Esophagus mucosa (tissue), 1 donor: ENCODE measurements around the gene SPAG17. TPM values are rescaled to one million over a fixed set of nuclear protein-coding genes. Genes with fewer than 3 reads are reported as not detected.
A peak's percentile ranks its signal among the peaks of the same experiment; 100 is the strongest.

Source experiments
- ATAC-seq: fragments of 200-7000 bp; cut with Tn5 transposase; one replicate; pipeline ENCODE4 v1.9.1; 2020
- total RNA-seq: library from RNA; stranded (reverse); gene quantifications from one replicate; pipeline ENCODE4 v1.2.4, GENCODE V29; 2023
- donor health status: DM: yes; HTN: yes; CAD: no.

SPAG17 gene
- total RNA-seq, 1 donor from 2014 or later = 18.8 TPM

DNA sequence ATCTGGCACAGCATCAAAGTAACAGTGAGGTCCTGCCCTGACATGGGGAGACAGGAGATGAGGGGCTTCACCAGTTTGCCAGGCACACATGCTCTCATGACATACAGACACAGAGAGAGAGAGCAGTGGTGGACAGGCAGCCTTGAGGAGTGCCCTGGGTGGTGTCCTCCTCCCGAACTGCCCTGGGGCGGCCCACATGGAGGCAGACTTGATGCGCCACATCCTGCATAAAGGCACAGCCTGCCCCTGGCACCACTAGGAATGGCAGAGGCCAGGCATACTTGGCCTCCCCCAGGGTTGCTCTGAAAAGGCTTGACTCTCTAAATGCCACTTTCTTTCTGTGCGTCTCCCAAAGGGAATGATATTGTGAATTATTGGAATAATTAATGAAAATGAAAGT is 67.5 kb downstream of the SPAG17 start:
- no peak for ATAC-seq

- no peak for ATAC-seq
Measured at GRCh38 chr1:118116909-118117308, 68.1 kb downstream of the SPAG17 start.

DNA sequence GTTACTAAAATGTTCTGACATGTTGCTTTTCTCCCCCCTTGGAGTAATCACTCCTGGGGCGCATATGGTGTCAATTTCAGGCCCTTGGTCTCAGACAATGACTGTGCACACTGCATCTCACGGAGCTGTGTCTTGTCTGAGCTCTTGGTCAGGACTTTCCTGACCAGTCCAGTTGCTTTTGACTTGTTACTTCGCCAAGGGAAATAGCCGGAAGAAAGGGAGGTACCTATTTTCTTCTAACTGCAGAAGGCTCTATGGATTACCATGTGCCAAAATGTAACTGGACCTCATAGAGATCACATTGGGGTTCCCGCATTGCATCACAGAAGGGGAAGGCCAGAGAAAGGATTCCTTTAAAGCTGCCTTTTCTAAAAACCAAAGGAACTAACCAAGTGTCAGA is 68.6 kb downstream of the SPAG17 start:
- ATAC-seq = no peak

GRCh38 chr1:118115567-118116295 is 69.3 kb downstream of the SPAG17 start:
- peak; percentile 58 for ATAC-seq

- no peak for ATAC-seq
Measured at GRCh38 chr1:118113261-118113660, 71.8 kb downstream of the SPAG17 start.

DNA sequence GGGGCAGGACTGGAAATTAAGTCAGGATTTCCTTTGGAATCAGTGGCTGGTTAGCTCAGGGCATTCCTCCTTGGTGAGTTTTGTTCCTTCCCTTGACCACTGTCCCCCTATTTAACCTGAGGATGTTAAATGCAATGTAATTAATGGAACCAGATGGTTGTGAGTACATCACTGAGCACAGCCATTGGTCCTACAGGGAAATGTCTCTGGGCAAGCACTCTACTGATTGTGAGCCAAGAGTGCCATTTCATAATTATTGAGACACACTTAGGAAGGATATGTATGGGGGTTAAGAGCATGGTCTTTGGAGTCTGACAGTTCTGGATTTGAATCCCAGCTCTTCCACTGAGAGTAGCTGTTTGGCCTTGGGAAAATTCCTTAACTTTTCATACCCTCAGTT is 74.4 kb downstream of the SPAG17 start:
- ATAC-seq = no peak

- ATAC-seq = no peak
Measured at GRCh38 chr1:118104951-118105350, 80.1 kb downstream of the SPAG17 start.

GRCh38 chr1:118102445-118102844 is 82.6 kb downstream of the SPAG17 start:
- ATAC-seq = no peak

DNA sequence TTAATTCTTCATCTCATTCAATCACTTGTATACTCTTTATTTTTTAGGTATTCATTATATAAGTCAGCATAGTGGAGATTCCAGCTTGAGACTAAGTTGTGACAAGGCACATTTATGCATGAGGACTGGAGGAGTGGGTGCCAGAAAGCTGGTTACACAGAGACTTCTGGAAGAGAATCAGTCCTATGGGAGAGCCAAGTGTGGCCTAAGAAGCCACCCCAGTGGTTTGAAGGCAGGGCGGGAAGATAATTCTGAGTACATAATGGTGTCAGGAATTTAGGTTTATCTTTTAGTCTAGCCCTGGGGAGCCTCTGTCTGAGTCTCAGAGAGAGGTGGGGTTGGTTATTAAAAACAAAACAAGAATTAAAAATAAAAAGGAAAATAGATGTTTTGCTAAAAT is 83.0 kb downstream of the SPAG17 start:
- ATAC-seq = no peak

GRCh38 chr1:118101515-118101844 is 83.5 kb downstream of the SPAG17 start:
- ATAC-seq = no peak

DNA sequence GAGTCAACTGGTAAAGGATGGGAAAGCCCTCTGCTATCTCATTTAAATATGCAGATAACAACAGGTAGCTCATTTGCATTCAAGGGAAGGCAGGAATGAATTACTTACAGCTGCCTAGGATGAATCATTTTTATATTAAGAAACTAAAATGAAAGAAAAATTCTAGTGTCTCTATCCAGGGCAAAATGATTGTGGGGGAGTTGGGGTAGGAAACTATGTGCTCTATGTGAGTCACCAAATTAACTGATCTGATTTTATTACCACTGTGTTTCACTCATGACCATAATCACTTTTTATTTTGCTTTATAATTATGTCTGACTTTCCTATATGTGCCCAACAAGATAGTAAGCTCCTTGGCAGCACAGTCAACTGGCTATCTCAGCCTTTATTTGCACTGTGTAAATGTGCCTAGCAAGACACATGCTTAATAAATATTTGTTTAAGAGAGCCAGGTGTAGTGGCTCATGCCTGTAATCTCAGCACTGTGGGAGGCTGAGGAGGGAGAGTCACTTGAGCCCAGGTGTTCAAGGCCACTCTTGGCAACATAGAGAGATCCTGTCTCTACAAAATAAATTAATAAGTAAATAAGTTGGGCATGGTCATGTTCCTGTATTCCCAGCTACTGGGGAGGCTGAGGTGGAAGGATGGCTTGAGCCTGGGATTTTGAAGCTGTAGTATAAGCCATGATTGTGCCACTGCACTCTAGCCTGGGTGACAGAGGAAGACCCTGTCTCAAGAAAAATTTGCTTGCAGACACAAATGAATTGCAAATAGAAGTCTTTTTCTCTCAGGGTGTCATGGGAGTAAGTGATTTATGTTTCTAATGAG is 84.1 kb downstream of the SPAG17 start:
- ATAC-seq = no peak

GRCh38 chr1:118099686-118100085 is 85.3 kb downstream of the SPAG17 start:
- no peak for ATAC-seq

DNA sequence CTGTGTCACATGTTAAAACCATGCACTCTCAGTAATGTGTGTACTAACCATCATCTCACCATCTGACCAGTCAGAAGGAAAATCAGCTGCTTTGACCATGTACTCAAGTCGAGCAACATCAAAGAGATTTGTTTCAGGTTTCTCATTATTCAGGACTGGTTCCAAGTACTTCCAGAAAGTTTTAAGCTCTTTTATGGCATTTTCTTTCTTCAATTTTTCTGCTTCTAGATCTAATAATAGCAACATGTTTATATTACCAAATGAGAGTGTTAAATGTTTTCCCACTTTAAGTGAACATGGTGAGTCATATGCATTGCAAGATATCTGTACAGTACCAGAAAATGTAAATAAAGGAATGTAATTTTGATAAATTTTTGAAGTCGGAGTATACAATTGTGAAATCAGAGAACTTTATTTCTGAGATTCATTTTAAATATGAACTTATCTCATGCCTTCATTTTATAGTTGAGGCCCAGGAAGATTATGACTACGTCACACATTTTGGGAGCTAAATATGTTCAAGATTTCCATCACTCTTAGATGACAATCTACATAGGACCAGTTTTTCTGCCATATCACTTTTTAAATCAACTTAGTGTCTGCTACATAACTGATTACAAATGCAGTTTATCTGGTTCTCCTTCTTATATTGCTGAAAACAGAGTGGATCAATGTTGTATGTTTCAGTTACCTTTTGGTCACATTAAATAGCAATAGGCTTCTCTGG is 87.2 kb downstream of the SPAG17 start:
- no peak for ATAC-seq

- ATAC-seq = no peak
Measured at GRCh38 chr1:118093017-118093416, 92.0 kb downstream of the SPAG17 start.

GRCh38 chr1:118090130-118090529 is 94.9 kb downstream of the SPAG17 start:
- no peak for ATAC-seq

- ATAC-seq = no peak
Measured at GRCh38 chr1:118085365-118085764, 99.7 kb downstream of the SPAG17 start.

GRCh38 chr1:118084400-118084799 is 100.6 kb downstream of the SPAG17 start:
- no peak for ATAC-seq

DNA sequence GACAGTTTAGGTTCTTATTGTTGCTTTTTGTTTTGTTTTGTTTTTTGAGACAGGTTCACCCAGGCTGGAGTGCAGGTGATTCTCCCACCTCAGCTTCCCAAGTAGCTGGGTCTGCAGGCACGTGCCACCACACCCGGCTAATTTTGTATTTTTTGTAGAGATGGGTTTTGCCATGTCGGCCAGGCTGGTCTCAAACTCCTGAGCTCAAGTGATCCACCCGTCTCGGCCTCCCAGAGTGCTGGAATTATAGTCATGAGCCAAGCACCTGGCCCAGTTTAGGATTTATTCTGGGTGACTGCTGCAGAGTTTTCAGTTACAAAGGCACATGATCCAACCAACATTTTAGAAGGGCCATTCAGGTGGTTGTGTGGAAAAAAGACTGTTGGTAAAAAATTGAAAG is 102.0 kb downstream of the SPAG17 start:
- ATAC-seq = no peak

GRCh38 chr1:118081387-118081786 is 103.6 kb downstream of the SPAG17 start:
- ATAC-seq = no peak

GRCh38 chr1:118077331-118078045 is 107.5 kb downstream of the SPAG17 start:
- no peak for ATAC-seq

DNA sequence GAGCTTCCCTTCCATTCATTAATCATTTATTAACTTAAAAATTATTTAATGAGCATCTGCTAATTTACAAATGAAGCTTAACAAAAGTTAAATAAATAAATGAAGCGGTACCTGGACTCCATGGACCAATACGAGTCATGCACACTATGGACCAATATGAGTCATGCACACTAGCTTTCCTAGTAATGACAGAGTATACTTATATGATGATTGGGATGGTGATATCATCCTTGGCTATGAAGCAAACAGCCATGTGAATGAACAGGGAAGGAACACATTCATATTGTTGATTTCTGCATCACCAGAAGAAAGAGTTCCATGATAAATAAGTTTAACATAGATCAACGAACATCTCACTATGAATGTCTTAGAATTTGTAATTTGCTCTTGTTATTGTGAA is 109.9 kb downstream of the SPAG17 start:
- ATAC-seq = peak; percentile 72

DNA sequence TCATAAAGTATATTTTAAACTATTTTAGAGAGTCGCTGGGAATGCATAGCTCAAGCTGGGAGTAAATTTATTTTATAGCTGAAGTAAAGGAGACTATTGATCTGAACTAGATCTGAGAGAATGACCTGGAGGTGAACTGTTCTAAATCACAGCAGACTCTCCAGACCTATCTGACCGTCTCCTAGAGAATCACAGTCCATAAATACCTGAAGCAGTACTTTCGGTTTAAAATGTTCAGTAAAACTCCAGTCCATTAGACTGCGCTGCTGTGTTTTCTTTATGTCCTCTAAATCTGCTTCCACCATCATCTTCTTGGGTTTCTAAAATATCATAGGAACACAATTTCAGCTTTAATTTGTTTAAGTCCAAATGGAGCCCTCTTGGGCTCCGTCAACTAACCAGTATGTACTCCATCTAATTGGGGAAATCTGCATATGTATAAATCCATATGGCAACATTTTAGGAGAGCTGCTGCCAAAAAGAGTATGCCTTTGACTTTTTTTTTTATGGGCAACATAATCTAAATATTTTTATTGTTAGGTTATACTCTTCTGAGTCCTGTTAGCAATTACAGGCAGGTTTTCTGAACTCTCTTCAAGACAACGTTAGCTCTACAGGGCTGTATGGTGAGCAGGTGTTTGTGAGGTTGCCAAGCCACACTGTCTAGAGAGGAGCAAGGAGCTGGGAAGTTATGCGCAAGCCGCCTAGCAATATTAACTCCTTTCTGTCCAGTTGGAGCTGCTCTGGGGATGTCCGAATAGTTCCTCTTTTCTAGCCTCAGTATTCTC is 111.2 kb downstream of the SPAG17 start:
- ATAC-seq = no peak
